ENCODE results near the gene RMND5B.

- TF ChIP-seq CTCF (IDR thresholded peaks at IDR 0.05) (no peak), POLR2AphosphoS5 (IDR thresholded peaks at IDR 0.05) (no peak), POLR2A (IDR thresholded peaks at IDR 0.05) (no peak)
These were observed 15.5 kb upstream of the RMND5B start for GRCh38 chr5:178115136-178115813.
